HG03558 (cell line): ENCODE data around the gene FHOD1.

ENCODE experiments used
- ATAC-seq: cut with Tn5 transposase; IDR thresholded peaks from one replicate; pipeline ENCODE4 v1.9.1; 2021; ENCODE audit warnings: moderate number of reproducible peaks; ENCODE audit not compliant: unreplicated experiment; ENCODE audit errors: extremely low read depth

The FHOD1 gene

GRCh38 chr16:67211674-67212073 is 35.6 kb downstream of the FHOD1 start:
- no peak for ATAC-seq

GRCh38 chr16:67210069-67210937 is 37.0 kb downstream of the FHOD1 start:
- no peak for ATAC-seq

GRCh38 chr16:67209565-67209964 is 37.7 kb downstream of the FHOD1 start:
- no peak for ATAC-seq

GRCh38 chr16:67208154-67208896 is 39.0 kb downstream of the FHOD1 start:
- no peak for ATAC-seq

GRCh38 chr16:67207249-67208091 is 39.8 kb downstream of the FHOD1 start:
- no peak for ATAC-seq

GRCh38 chr16:67206838-67207248 is 40.4 kb downstream of the FHOD1 start:
- no peak for ATAC-seq

GRCh38 chr16:67206129-67206837 is 41.0 kb downstream of the FHOD1 start:
- ATAC-seq, result no peak

GRCh38 chr16:67204076-67204475 is 43.2 kb downstream of the FHOD1 start:
- ATAC-seq, result no peak

GRCh38 chr16:67202956-67203493 is 44.3 kb downstream of the FHOD1 start:
- no peak for ATAC-seq

GRCh38 chr16:67202426-67202825 is 44.9 kb downstream of the FHOD1 start:
- ATAC-seq, result no peak

GRCh38 chr16:67201411-67202345 is 45.6 kb downstream of the FHOD1 start:
- ATAC-seq, result no peak

GRCh38 chr16:67200491-67200890 is 46.8 kb downstream of the FHOD1 start:
- ATAC-seq, result no peak

- ATAC-seq, result no peak
Measured at GRCh38 chr16:67199808-67200198, 47.5 kb downstream of the FHOD1 start.

- no peak for ATAC-seq
Measured at GRCh38 chr16:67199011-67199807, 48.1 kb downstream of the FHOD1 start, which contains the start of gene ELMO3. Gene ELMO3, plus strand, starts transcription at chr16:67199131. Its CDS starts 196 bp downstream, at chr16:67199327.

GRCh38 chr16:67198238-67198734 is 49.0 kb downstream of the FHOD1 start:
- ATAC-seq, result no peak

- no peak for ATAC-seq
Measured at GRCh38 chr16:67197704-67198103, 49.6 kb downstream of the FHOD1 start.

- no peak for ATAC-seq
Measured at GRCh38 chr16:67196881-67197280, 50.4 kb downstream of the FHOD1 start.

- no peak for ATAC-seq
Measured at GRCh38 chr16:67195676-67196075, 51.6 kb downstream of the FHOD1 start.
